Tibial artery (tissue), 4 donors: ENCODE results near the gene ADARB2.

Experiments used
- DNase-seq, 2 donors: peaks; one replicate each; pipeline ENCODE4 v3.0.0-alpha.2; 2019
- H3K27ac ChIP-seq, 2 donors: fragments of 200-600 bp; sonication (generic) in 1 of 2; 1 replicate in 1 of 2; 2 replicates in 1 of 2; pipeline ENCODE4 v1.5.1; 2018 to 2019; ENCODE audit warnings: mild to moderate bottlenecking in 1 of 2
- H3K27me3 ChIP-seq, 2 donors: fragments of 200-600 bp; sonication (generic) in 1 of 2; one replicate each; pipeline versions ENCODE4 v1.5.1 to v1.6.0; 2016 to 2019
- H3K36me3 ChIP-seq, 3 donors: fragments of 200-600 bp; sonication (generic) in 2 of 3; one replicate each; pipeline ENCODE4 v1.5.1; 2016 to 2019; ENCODE audit warnings: mild to moderate bottlenecking in 2 of 3
- H3K4me1 ChIP-seq, 4 donors: fragments of 200-600 bp; sonication (generic) in 2 of 4; 1 replicate in 3 of 4; 2 replicates in 1 of 4; pipeline ENCODE4 v1.5.1; 2016 to 2019
- H3K4me3 ChIP-seq, 2 donors: fragments of 200-600 bp; sonication (generic) in 1 of 2; 1 replicate in 1 of 2; 2 replicates in 1 of 2; pipeline ENCODE4 v1.5.1; 2018 to 2019; ENCODE audit warnings: mild to moderate bottlenecking in 2 of 2
- H3K9me3 ChIP-seq, 3 donors: fragments of 200-600 bp; sonication (generic) in 1 of 3; one replicate each; pipeline ENCODE4 v1.5.1; 2016 to 2019
- intact Hi-C: fragments of 100-400 bp; cut with DNase I; formaldehyde crosslinking; loops from one replicate; pipeline ENCODE4 v1.15.0; 2023; ENCODE audit warnings: low total_unique reads
- TF ChIP-seq, protein P1 (sequence below), 2 experiments: fragments of 200-600 bp in 1 of 2; fragments of 450-650 bp in 1 of 2; IDR thresholded peaks; one replicate each; pipeline ENCODE4 v1.5.1; 2017 to 2019; ENCODE audit warnings: antibody characterized with exemption in 2 of 2, mild to moderate bottlenecking in 1 of 2, moderate library complexity in 1 of 2

ADARB2 gene

DNA sequence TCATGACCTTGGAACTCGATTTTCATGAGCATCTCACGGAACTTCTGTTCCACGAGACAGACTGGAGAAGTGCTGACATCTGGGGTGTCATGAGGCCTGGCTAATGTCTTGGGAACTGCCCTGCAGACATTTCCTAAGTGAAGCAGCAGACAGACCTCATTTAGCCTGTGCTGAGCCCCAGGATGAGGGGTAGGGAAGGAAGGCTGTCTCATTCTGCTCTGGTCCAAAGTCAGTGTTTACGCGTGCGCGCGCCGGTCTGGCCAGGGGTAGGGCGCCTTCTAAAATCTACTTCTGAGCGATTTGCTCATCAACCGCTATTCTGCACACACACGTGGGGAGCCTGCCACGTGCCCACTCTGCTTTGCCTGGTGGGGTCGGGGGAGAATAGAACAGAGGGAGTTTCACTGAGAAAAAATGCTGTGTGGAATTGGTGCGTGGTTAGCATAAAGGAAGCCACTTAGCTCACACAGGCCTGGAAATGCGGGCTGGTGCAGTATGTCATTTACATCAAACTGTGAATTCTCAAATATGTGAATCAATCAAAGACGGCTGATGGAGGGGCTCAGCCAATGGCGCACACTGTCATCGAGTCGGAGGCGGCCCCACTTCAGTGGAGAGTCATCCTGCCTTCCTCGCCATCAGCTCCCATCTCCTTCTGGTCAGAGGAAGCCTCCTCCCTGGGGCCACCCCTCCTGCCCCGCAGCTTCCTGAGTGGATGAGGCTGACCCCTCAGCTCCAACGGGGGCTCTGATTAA is 335.1 kb downstream of the ADARB2 start:
- Histone ChIP-seq H3K9me3 (no peaks in the 10 kb centered on the region), H3K4me1 (no peaks in the 10 kb centered on the region), H3K36me3 (no peaks in the 10 kb centered on the region), H3K27ac (no peak overlapping the region), H3K4me3 (no peak overlapping the region), H3K27me3 (peaks cover 0 to 46% of the 10 kb centered on the region in 2 donors)
- TF ChIP-seq, protein P1, sequence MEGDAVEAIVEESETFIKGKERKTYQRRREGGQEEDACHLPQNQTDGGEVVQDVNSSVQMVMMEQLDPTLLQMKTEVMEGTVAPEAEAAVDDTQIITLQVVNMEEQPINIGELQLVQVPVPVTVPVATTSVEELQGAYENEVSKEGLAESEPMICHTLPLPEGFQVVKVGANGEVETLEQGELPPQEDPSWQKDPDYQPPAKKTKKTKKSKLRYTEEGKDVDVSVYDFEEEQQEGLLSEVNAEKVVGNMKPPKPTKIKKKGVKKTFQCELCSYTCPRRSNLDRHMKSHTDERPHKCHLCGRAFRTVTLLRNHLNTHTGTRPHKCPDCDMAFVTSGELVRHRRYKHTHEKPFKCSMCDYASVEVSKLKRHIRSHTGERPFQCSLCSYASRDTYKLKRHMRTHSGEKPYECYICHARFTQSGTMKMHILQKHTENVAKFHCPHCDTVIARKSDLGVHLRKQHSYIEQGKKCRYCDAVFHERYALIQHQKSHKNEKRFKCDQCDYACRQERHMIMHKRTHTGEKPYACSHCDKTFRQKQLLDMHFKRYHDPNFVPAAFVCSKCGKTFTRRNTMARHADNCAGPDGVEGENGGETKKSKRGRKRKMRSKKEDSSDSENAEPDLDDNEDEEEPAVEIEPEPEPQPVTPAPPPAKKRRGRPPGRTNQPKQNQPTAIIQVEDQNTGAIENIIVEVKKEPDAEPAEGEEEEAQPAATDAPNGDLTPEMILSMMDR (IDR thresholded peaks at IDR 0.05): no peak
- peak in 1 of 2 donors; percentile 41 for DNase-seq
- intact Hi-C loops: no loop called here

DNA sequence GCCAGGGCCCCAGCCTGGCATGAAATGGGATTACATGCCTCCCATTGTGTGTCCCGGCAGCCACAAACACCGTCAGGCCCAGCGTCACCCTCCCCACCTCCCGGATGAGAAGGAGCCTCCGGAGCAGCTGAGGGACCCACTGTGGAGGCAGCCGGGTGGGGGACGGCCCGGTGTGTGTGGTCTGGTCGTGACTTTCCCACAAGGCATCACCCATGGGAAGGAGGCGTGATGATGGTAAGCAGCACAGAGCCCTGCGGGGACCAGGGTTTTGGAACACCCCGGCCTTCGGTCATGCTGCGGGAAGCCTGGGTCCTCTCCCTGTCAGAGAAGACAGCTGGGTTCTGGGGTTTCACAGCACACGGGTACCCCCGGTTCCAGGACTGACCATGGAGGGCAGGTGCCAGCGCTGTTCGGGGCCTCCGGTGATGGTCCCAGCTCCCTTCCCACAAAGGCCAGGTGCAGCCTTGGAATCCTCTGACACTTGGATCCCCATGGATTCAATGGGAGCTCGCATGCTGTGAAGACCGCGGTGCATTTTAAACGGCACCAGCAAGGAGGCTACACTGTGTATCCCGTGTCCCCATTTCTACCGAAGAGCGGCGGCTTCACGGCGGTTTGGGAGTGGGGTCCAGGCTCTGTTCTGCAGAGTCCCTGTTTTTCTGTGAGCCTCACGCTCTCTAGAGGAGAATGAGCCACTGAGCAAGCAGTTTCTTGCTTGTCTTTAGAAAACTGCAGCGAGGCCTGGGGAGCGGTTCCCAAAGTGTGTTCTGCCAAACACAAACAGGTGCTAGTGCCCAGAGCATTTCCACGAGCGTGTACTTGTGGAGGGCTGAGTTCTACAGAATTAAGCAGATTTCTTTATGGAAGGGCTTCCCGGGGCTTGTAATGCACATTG is 336.0 kb downstream of the ADARB2 start:
- peak in 1 of 2 donors; percentile 47 for DNase-seq
- Histone ChIP-seq H3K4me3 (no peak overlapping the region), H3K27me3 (peaks cover 0 to 45% of the 10 kb centered on the region in 2 donors), H3K4me1 (no peaks in the 10 kb centered on the region), H3K36me3 (no peaks in the 10 kb centered on the region), H3K27ac (no peak overlapping the region), H3K9me3 (no peaks in the 10 kb centered on the region)
- intact Hi-C loops: no loop called here
- TF ChIP-seq, protein P1 (IDR thresholded peaks at IDR 0.05): no peak

GRCh38 chr10:1400101-1401070 is 336.9 kb downstream of the ADARB2 start:
- Histone ChIP-seq H3K27me3 (peaks cover 0 to 41% of the 10 kb centered on the region in 2 donors), H3K27ac (no peak overlapping the region), H3K9me3 (no peaks in the 10 kb centered on the region), H3K4me3 (no peak overlapping the region), H3K4me1 (no peaks in the 10 kb centered on the region), H3K36me3 (no peaks in the 10 kb centered on the region)
- DNase-seq: no peak
- TF ChIP-seq, protein P1 (IDR thresholded peaks at IDR 0.05): no peak
- intact Hi-C loops: no loop called here

DNA sequence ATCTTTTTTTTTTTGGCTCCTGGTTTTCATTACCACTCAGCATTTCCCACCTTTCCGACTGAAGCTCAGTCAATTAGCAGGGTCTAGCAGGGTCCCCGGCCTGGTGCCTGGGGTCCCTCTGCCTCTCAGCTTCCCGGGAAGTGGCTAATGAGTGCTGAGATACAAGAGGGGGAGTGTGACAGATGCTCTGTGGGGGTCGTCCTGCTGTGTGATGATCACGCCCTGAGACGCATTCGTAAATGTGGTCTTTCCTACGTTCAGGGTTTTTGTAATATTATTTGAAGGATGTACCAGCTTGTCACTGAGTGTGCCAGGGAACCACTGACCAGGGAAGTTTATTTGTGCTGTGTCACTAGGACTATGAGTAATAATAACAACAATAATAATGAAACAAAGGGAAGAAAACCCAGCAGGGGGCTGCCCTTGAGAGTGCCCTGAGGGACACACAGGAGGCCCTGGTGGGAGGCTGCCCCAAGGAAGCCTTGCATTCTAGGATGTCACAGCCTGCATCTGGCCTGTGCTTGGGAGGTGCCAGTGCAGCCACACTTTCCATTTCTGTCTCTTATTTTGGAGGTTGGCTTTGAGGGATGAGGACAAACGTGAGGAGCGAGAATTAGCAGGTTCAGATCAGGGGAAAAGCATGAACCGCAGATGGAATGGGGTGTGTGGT is 337.8 kb downstream of the ADARB2 start:
- no peak for DNase-seq
- Histone ChIP-seq H3K36me3 (no peaks in the 10 kb centered on the region), H3K27ac (no peak overlapping the region), H3K9me3 (no peaks in the 10 kb centered on the region), H3K4me1 (no peaks in the 10 kb centered on the region), H3K4me3 (no peak overlapping the region), H3K27me3 (peaks cover 0 to 37% of the 10 kb centered on the region in 2 donors)
- TF ChIP-seq, protein P1 (IDR thresholded peaks at IDR 0.05): no peak
- intact Hi-C loops: no loop called here
